Ascending aorta (tissue), 2 donors: ENCODE data around the gene MAFB. TPM values are rescaled to one million over a fixed set of nuclear protein-coding genes. Genes with fewer than 3 reads are reported as not detected.

Experiments
- DNase-seq, 2 donors: peaks; one replicate each; pipeline ENCODE4 v3.0.0-alpha.2; 2019; ENCODE audit warnings: low spot score in 2 of 2
- H3K27ac ChIP-seq, 2 donors: fragments of 200-600 bp; sonication (generic); one replicate each; pipeline ENCODE4 v1.5.1; 2016 to 2017; ENCODE audit warnings: mild to moderate bottlenecking in 1 of 2
- H3K27me3 ChIP-seq: fragments of 200-600 bp; sonication (generic); one replicate; pipeline ENCODE4 v1.5.1; 2017
- H3K36me3 ChIP-seq, 2 donors: fragments of 200-600 bp; sonication (generic); one replicate each; pipeline ENCODE4 v1.5.1; 2016
- H3K4me1 ChIP-seq, 2 donors: fragments of 200-600 bp; sonication (generic); one replicate each; pipeline ENCODE4 v1.5.1; 2016 to 2017; ENCODE audit warnings: mild to moderate bottlenecking in 1 of 2
- H3K4me3 ChIP-seq, 2 donors: fragments of 200-600 bp; sonication (generic); one replicate each; pipeline ENCODE4 v1.5.1; 2016 to 2017; ENCODE audit warnings: mild to moderate bottlenecking in 1 of 2
- H3K9me3 ChIP-seq, 2 donors: fragments of 200-600 bp; sonication (generic); one replicate each; pipeline ENCODE4 v1.5.1; 2016
- CTCF ChIP-seq, 3 experiments: fragments of 200-600 bp in 2 of 3; fragments of 450-650 bp in 1 of 3; sonication (generic) in 2 of 3; IDR thresholded peaks; one replicate each; pipeline ENCODE4 v1.5.1; 2016 to 2019; ENCODE audit warnings: antibody characterized with exemption in 3 of 3, mild to moderate bottlenecking in 1 of 3, moderate library complexity in 1 of 3
- intact Hi-C: fragments of 100-400 bp; cut with DNase I; formaldehyde crosslinking; loops from one replicate; pipeline ENCODE4 v1.15.1; 2023
- total RNA-seq: library from RNA; depleted of rRNA; stranded (reverse); fragments of >200 nt; gene quantifications from one replicate; pipeline ENCODE4 v1.1.0, GENCODE V29; 2016

Gene MAFB
- total RNA-seq, 1 donor from 2014 or later: 84.6 TPM

DNA sequence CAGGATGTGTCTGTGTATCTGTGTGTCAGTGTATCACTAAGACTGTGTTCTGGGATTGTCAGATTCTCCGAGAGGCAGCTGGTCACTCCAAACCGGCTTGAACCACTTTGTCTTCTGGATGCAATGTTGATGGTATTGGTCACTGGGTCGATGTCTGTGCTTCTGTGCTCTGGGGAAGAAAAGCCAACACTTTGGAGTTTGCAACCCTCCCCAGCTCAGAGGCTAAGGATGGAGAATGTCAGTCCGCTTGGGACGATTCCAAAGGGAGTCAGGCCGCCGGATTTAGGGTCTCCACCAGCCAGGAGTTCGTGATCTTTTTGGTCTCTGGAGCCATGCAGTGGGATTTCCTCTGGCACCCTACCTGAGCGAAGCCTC lies 5.2 kb downstream of the MAFB start:
- no peaks in the 10 kb centered on the region for H3K27me3 ChIP-seq
- no peaks in the 10 kb centered on the region for H3K9me3 ChIP-seq
- TF ChIP-seq CTCF (IDR thresholded peaks at IDR 0.05): no peak
- intact Hi-C loops: loop anchor here (10.0 kb wide), 1 partner anchor 489 kb away; no protein-coding TSS in a partner anchor
- peaks cover 0 to 4% of the 10 kb centered on the region in 2 donors for H3K4me1 ChIP-seq
- H3K27ac ChIP-seq: no peak overlapping the region
- peak overlapping the region in 1 of 2 donors; percentile 79 for H3K4me3 ChIP-seq
- DNase-seq: no peak
- H3K36me3 ChIP-seq: no peaks in the 10 kb centered on the region

DNA sequence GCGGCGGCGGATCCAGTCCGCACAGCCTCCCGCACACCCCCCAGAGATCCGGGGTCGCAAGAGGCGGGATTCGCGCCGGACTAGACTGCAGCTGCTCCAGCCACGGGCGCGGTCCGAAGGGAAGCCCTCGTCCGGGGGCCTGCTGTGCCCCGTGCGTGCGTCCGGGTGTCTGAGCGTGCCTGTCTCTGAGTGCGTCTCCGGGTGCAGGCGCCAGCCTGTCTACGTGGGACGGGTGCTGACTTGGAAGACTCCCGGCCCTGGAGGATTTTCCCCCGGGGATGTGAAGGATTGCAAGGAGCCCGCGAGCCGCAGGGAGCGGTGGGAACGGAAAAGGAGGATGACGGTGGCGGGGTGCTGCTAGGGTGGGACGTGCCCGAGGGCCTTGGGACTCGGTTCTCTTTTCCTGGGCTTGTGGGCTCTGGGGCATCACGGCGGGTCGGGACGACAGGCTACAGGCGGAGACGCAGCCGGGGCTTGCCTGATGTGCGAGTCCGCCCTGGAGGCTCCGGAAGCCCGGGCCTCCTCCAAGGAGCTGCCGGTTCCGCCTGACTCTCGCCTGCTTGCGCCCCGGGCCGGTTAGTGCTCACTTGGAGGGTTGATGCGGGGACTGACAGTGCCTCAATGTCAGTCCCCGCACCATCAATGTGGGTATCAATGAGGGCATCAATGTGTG lies 5.7 kb downstream of the MAFB start:
- H3K4me1 ChIP-seq: peaks cover 0 to 4% of the 10 kb centered on the region in 2 donors
- H3K27me3 ChIP-seq: no peaks in the 10 kb centered on the region
- intact Hi-C loops: loop anchor here (10.0 kb wide), 1 partner anchor 489 kb away; no protein-coding TSS in a partner anchor
- no peak for DNase-seq
- H3K9me3 ChIP-seq: no peaks in the 10 kb centered on the region
- peak overlapping the region; percentile 50 to 64 for H3K27ac ChIP-seq
- H3K4me3 ChIP-seq: peak overlapping the region; percentile 27 to 52
- H3K36me3 ChIP-seq: no peaks in the 10 kb centered on the region
- TF ChIP-seq CTCF (IDR thresholded peaks at IDR 0.05): no peak

DNA sequence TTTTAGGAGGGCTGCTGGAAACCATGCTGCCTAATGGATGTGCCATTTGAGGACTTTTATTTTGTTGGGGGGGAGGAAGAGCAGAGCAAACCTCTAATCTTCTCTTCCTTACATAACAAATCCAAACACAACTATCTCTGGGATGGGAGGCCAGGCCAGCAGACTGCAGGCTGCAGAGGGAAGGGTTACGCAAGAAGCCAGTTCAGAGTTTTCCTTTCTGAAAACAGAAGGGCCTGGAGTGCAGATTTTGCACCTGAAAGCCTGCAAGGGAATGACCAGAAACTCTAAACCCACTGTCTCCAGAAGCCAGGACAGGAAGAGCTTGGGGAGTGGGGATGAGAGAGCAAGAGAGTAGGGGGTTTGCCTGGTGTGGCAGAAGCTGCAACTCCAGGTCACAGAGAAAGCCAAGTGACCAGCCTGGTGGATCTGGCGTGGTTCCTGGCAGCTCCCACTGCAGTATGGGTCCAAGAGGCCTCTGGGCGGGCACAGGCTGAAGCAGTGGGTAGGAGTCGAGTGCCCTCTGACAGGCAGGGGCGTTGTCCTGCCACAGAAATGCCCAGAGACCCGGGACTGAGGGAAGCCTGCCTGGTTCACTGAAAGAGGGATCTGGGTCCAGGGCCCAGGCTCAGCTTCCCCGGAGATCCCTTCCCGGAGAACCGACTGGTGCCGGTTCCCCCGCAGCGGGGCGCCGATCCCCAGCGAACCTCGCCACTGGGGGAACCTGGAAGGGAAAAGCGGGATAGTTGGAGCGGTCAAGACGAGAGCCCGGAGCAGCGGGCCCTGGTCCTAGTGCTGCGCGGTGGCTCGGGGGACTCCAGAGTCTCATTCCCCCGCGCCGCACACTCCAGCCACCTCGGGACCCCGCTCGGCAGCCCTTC lies 6.7 kb downstream of the MAFB start:
- H3K9me3 ChIP-seq: no peaks in the 10 kb centered on the region
- peak overlapping the region; percentile 50 to 64 for H3K27ac ChIP-seq
- peak overlapping the region; percentile 27 to 52 for H3K4me3 ChIP-seq
- peaks cover 0 to 4% of the 10 kb centered on the region in 2 donors for H3K4me1 ChIP-seq
- no peak for DNase-seq
- no peaks in the 10 kb centered on the region for H3K36me3 ChIP-seq
- H3K27me3 ChIP-seq: no peaks in the 10 kb centered on the region
- intact Hi-C loops: loop anchor here (10.0 kb wide), 1 partner anchor 488 kb away; no protein-coding TSS in a partner anchor
- no peak for TF ChIP-seq CTCF (IDR thresholded peaks at IDR 0.05)

DNA sequence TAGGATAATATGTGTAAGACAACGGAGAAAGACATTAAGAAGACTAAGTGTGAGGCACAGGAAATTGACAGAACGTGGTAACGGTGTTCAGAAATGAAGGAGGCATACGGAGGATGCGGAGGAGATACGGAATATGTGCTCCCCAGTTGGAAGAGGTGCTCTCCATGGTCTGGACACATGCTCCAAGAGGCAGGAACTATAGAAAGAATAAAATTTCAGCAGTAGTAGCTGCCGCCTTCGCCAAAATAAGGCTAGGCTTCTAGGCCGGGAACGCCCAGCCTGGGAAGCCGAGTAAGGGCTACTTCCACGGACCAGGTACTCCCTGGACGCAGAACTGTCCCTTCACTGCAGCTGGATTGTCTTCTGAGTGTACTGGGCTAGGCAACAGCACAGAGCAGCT lies 7.4 kb downstream of the MAFB start:
- Histone ChIP-seq H3K4me1 (peaks cover 0 to 4% of the 10 kb centered on the region in 2 donors), H3K27ac (no peak overlapping the region), H3K9me3 (no peaks in the 10 kb centered on the region), H3K36me3 (no peaks in the 10 kb centered on the region), H3K27me3 (no peaks in the 10 kb centered on the region), H3K4me3 (no peak overlapping the region)
- intact Hi-C loops: loop anchor here (10.0 kb wide), 1 partner anchor 487 kb away; no protein-coding TSS in a partner anchor
- no peak for TF ChIP-seq CTCF (IDR thresholded peaks at IDR 0.05)
- DNase-seq: no peak

DNA sequence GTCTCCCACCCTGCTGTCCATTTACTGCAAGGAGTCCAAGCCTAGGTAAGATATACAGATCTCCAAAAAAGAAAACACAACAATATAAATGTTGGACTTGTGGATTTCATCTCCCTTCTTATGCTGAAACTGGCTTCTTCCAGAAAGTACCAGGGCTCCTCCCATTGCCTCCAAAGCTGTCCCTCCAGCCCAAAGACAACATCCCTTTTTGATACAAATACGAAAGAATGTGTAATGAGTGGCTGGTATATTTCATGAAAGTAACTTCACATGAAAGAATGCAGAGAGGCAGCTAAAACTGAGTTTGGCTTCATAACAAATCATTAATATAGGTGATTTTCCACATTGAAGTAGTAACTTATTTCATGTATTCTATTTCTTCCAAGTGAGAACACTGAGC lies 7.9 kb downstream of the MAFB start:
- Histone ChIP-seq H3K9me3 (no peaks in the 10 kb centered on the region), H3K27ac (no peak overlapping the region), H3K36me3 (no peaks in the 10 kb centered on the region), H3K4me3 (no peak overlapping the region), H3K27me3 (no peaks in the 10 kb centered on the region), H3K4me1 (peaks cover 0 to under 1% of the 10 kb centered on the region in 2 donors)
- intact Hi-C loops: loop anchor here (10.0 kb wide), 1 partner anchor 486 kb away; no protein-coding TSS in a partner anchor
- DNase-seq: no peak
- TF ChIP-seq CTCF (IDR thresholded peaks at IDR 0.05): no peak
